Measurements from ENCODE around the gene SGSM2. TPM values are rescaled to one million over a fixed set of nuclear protein-coding genes. Genes with fewer than 3 reads are reported as not detected.
A peak's percentile ranks its signal among the peaks of the same experiment; 100 is the strongest.

SGSM2 gene
- total and polyA plus RNA-seq, 2 of the 13 experiments (the other 11 are each of a cell fraction or from before 2014, with no cell fraction given): 30.4 to 51.3 TPM

DNA sequence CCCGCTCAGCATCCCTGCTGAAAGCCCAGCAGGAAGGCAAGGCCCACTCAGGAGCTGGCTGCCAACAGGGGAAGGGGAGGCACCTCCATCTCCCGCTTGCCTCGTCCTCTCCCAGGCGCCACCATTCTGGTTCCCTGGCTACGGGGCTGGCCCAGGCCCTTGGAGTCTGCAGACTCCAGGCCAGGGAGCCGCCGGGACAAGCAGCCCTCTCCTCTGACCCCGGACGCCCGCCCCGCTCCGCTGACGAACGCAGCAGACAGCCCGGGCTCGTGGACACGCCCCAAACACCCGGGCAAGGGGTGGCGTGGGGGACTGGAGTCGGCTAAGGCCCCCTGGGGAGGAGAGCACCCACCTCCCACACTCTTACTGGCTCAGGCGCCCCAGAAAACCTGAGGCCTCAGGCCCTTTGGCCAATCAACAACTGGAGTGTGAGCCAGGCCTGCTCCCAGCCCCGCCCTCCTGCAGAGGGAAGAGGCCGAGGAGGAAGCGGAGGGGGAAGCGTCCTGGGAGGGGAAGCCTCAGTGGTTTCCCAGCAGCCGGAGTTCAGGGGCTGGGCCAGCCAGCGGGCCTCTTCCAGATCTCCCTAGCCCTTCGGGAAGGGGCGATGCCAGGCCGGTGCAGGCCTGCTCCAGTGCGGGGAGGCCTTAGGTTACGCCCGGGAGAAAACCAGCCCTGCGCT, 59.4 kb downstream of the SGSM2 start (continued):
- TF ChIP-seq, protein P1, sequence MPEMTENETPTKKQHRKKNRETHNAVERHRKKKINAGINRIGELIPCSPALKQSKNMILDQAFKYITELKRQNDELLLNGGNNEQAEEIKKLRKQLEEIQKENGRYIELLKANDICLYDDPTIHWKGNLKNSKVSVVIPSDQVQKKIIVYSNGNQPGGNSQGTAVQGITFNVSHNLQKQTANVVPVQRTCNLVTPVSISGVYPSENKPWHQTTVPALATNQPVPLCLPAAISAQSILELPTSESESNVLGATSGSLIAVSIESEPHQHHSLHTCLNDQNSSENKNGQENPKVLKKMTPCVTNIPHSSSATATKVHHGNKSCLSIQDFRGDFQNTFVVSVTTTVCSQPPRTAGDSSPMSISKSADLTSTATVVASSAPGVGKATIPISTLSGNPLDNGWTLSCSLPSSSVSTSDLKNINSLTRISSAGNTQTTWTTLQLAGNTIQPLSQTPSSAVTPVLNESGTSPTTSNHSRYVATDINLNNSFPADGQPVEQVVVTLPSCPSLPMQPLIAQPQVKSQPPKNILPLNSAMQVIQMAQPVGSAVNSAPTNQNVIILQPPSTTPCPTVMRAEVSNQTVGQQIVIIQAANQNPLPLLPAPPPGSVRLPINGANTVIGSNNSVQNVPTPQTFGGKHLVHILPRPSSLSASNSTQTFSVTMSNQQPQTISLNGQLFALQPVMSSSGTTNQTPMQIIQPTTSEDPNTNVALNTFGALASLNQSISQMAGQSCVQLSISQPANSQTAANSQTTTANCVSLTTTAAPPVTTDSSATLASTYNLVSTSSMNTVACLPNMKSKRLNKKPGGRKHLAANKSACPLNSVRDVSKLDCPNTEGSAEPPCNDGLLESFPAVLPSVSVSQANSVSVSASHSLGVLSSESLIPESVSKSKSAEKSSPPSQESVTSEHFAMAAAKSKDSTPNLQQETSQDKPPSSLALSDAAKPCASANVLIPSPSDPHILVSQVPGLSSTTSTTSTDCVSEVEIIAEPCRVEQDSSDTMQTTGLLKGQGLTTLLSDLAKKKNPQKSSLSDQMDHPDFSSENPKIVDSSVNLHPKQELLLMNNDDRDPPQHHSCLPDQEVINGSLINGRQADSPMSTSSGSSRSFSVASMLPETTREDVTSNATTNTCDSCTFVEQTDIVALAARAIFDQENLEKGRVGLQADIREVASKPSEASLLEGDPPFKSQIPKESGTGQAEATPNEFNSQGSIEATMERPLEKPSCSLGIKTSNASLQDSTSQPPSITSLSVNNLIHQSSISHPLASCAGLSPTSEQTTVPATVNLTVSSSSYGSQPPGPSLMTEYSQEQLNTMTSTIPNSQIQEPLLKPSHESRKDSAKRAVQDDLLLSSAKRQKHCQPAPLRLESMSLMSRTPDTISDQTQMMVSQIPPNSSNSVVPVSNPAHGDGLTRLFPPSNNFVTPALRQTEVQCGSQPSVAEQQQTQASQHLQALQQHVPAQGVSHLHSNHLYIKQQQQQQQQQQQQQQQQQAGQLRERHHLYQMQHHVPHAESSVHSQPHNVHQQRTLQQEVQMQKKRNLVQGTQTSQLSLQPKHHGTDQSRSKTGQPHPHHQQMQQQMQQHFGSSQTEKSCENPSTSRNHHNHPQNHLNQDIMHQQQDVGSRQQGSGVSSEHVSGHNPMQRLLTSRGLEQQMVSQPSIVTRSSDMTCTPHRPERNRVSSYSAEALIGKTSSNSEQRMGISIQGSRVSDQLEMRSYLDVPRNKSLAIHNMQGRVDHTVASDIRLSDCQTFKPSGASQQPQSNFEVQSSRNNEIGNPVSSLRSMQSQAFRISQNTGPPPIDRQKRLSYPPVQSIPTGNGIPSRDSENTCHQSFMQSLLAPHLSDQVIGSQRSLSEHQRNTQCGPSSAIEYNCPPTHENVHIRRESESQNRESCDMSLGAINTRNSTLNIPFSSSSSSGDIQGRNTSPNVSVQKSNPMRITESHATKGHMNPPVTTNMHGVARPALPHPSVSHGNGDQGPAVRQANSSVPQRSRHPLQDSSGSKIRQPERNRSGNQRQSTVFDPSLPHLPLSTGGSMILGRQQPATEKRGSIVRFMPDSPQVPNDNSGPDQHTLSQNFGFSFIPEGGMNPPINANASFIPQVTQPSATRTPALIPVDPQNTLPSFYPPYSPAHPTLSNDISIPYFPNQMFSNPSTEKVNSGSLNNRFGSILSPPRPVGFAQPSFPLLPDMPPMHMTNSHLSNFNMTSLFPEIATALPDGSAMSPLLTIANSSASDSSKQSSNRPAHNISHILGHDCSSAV (CRISPR knock-in tag; IDR thresholded peaks at IDR 0.05; ENCODE audit: borderline replicate concordance): no peak
- TF ChIP-seq, protein P2, sequence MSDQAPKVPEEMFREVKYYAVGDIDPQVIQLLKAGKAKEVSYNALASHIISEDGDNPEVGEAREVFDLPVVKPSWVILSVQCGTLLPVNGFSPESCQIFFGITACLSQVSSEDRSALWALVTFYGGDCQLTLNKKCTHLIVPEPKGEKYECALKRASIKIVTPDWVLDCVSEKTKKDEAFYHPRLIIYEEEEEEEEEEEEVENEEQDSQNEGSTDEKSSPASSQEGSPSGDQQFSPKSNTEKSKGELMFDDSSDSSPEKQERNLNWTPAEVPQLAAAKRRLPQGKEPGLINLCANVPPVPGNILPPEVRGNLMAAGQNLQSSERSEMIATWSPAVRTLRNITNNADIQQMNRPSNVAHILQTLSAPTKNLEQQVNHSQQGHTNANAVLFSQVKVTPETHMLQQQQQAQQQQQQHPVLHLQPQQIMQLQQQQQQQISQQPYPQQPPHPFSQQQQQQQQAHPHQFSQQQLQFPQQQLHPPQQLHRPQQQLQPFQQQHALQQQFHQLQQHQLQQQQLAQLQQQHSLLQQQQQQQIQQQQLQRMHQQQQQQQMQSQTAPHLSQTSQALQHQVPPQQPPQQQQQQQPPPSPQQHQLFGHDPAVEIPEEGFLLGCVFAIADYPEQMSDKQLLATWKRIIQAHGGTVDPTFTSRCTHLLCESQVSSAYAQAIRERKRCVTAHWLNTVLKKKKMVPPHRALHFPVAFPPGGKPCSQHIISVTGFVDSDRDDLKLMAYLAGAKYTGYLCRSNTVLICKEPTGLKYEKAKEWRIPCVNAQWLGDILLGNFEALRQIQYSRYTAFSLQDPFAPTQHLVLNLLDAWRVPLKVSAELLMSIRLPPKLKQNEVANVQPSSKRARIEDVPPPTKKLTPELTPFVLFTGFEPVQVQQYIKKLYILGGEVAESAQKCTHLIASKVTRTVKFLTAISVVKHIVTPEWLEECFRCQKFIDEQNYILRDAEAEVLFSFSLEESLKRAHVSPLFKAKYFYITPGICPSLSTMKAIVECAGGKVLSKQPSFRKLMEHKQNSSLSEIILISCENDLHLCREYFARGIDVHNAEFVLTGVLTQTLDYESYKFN (CRISPR knock-in tag; conservative IDR thresholded peaks at IDR 0.05): peak; percentile 50; the same call in 1 of the 2 replicates
- no peak for TF ChIP-seq ZNF224 (CRISPR knock-in tag; IDR thresholded peaks at IDR 0.05)
- TF ChIP-seq AGO1 (IDR thresholded peaks at IDR 0.05; ENCODE audit: low read depth, low read length, poor library complexity, severe bottlenecking): peak; percentile 40
- no peak for TF ChIP-seq ZNF367 (CRISPR knock-in tag; IDR thresholded peaks at IDR 0.05; ENCODE audit: borderline replicate concordance)
- 0 out of 2 replicates have a peak, but pooled peaks have one; percentile 18 for TF ChIP-seq PCBP1 (IDR thresholded peaks at IDR 0.05; ENCODE audit: borderline replicate concordance, low read depth, low read length)
- TF ChIP-seq FOXC1 (CRISPR knock-in tag; IDR thresholded peaks at IDR 0.05; ENCODE audit: borderline replicate concordance): no peak
- TF ChIP-seq ZNF564 (CRISPR knock-in tag; IDR thresholded peaks at IDR 0.05): no peak
- TF ChIP-seq, protein P3, sequence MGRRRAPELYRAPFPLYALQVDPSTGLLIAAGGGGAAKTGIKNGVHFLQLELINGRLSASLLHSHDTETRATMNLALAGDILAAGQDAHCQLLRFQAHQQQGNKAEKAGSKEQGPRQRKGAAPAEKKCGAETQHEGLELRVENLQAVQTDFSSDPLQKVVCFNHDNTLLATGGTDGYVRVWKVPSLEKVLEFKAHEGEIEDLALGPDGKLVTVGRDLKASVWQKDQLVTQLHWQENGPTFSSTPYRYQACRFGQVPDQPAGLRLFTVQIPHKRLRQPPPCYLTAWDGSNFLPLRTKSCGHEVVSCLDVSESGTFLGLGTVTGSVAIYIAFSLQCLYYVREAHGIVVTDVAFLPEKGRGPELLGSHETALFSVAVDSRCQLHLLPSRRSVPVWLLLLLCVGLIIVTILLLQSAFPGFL (CRISPR knock-in tag; IDR thresholded peaks at IDR 0.05): no peak
- no peak for TF ChIP-seq ZNF274 (CRISPR knock-in tag; IDR thresholded peaks at IDR 0.05)
- TF ChIP-seq MBNL3 (CRISPR knock-in tag; conservative IDR thresholded peaks at IDR 0.05): no peak
- TF ChIP-seq SP1 (IDR thresholded peaks at IDR 0.05): no peak
- TF ChIP-seq SP1 (CRISPR knock-in tag; IDR thresholded peaks at IDR 0.05): peak; percentile 74
- no peak for TF ChIP-seq CBX1 (IDR thresholded peaks at IDR 0.05; ENCODE audit: low read depth)
- TF ChIP-seq ARNT (IDR thresholded peaks at IDR 0.05): no peak
- TF ChIP-seq, protein P4, sequence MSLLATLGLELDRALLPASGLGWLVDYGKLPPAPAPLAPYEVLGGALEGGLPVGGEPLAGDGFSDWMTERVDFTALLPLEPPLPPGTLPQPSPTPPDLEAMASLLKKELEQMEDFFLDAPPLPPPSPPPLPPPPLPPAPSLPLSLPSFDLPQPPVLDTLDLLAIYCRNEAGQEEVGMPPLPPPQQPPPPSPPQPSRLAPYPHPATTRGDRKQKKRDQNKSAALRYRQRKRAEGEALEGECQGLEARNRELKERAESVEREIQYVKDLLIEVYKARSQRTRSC (CRISPR knock-in tag; IDR thresholded peaks at IDR 0.05; ENCODE audit: low read depth): no peak
- TF ChIP-seq FOXJ3 (CRISPR knock-in tag; IDR thresholded peaks at IDR 0.05; ENCODE audit: borderline replicate concordance): no peak

All from HepG2 (cell line).